ENCODE measurements around the gene SNCG.
"Not testable (repeated sequence)": the region's sequence is repeated elsewhere in the genome, so short reads cannot be mapped to it uniquely, and the experiment has no call there.

Gene SNCG

DNA sequence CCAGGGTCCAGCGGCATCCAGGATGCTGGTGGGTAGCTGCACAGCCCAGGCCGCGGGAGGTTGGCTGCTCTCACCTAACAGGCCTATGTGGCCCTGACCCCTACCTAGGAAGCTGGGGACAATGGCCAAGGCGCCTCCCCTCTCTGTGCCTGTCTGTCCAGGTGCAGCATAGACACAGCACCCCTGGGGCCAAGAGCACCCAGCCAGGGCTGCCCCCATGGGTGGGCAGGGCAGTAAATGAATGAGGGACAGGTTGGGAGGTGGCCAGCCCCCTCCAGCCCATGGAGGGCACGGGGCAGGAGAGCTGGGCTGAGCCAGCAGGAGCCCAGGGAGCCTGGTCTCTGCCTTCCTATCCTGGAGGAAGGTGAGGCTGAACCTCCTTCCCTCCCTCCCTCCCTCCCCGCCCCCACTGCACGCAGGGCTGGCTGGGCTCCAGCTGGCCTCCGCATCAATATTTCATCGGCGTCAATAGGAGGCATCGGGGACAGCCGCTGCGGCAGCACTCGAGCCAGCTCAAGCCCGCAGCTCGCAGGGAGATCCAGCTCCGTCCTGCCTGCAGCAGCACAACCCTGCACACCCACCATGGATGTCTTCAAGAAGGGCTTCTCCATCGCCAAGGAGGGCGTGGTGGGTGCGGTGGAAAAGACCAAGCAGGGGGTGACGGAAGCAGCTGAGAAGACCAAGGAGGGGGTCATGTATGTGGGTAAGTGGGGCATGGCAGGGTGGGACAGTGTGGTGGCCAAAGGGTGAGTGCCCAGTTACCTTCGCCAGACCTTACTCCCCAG is at the start of gene SNCG:
TSS of gene SNCG (plus strand) at position 484 of the 785 bp plus-strand sequence. CDS start at position 583, 99 bp downstream.
- no peak for DNase-seq (ENCODE audit: low read depth)

DNA sequence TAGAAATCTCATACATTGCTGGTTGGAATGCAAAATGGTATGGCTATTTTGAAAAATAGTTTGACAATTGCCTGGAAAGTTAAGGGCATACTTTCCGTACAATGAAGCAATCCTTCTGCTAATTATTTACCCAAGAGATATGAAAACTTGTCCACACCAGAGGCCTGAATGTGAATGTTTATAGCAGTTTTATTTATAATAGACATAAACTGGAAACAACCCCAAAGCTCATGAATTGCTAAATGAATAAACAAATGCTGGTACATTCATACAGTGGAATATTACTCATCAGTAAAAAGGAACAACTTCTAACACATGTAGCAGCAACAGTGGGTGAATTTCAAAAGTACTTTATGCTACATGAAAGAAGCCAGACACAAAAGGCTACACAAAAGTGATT is 43.7 kb upstream of the SNCG start:
- peak; percentile 9 for DNase-seq (ENCODE audit: low read depth)

GRCh38 chr10:86918022-86918471 is 40.4 kb upstream of the SNCG start:
- peak; percentile 54 for DNase-seq (ENCODE audit: low read depth)

DNA sequence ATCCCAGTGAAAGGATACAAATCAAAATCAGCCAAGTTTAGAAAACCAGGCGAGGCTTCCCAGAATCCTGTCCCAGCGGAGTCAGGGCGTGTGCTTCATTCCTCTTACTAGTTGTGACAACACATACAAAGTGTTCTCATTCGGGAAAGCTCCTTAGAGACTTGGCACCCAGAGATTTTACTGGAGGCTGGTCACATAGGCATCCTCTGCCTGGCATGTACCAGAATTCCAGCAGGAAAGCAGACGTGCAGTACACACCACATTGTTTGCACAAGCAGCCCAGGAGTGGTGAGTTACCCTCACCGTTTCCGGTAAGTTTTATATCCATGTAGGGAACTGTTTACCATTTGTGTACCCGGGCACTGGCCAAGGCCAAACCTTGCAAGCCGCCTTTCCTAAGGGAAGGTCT is 35.8 kb upstream of the SNCG start:
- DNase-seq (ENCODE audit: low read depth): no peak

- no peak for DNase-seq (ENCODE audit: low read depth)
Measured at GRCh38 chr10:86929468-86930380, 28.7 kb upstream of the SNCG start.

DNA sequence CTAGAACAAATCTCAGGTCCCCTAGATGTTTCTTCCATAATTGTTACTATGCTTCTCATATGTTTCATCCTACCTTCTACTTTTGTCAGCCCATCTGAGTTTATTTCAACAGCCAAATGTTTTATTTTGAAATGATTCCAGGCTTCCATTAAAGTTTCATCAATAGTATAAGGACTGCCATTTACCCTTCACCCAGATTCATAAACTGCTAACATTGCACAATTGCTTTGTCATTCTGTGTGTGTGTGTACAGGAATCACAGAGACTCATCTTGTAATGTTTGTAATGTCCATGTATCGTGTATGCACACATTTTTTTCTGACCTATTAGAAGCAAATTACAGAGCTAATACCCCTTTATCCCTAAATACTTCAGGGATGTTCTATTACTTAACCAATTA is 26.5 kb upstream of the SNCG start:
- DNase-seq (ENCODE audit: low read depth): peak; percentile 80

DNA sequence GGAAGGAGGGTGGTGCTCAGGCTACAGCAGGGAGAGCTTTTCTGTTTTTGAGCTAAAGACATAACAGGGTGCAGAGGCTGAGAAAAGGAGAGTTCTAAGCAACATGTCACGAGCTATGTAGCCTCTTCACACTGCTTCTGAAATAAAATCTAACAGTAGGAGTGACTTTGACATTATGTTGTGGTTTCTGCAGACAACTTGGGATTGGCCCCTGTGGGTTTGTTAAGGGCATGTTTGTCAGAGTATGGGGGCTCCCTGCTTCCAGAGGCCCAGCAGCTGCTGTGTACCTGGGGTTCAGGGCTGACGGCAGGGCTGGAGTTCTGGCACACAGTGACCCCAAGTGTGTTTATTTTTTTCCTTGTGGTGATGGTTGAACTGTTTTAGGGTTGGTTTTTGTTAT is 25.7 kb upstream of the SNCG start:
- DNase-seq (ENCODE audit: low read depth): no peak

GRCh38 chr10:86934162-86934711 is 24.2 kb upstream of the SNCG start:
- not testable (repeated sequence) for DNase-seq (ENCODE audit: low read depth)

DNA sequence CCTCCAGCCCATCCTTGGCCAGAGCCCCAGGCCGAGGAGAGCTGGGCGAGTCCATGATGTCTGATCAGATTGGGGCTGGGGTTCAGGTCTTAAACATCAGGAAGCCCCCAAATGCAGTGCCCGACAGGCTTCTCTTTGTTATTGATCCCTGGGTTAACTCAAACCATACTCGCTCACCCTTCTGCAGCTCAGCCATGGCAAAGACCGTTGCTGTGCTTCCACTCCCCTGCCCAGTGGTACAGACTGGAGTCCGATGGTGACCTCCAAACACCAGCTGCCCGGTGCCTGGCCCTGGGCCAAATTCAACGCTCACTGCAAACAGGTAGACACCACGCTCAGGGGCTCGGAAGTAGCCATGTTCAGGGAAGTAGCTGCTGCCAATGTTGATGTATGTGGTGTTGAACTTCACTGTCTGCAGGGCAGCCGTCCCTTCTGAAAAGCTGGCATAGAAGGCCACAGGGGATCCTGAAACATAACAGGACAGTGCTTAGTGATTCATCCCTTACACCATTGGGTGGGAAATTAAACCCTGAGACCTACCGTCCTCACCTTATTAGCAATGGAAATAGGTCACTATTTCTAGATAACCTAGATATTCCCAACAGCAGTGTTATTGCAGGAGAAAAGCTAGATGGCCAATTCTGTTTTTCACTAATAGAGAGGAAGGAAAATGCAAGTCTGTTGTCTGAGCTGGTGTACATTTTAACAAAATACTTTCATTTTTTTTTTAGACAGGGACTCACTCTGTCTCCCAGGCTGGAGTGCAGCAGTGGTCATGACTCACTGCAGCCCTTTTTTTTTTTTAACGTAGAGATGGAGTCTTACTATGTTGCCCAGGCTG is 21.5 kb upstream of the SNCG start:
- peak; percentile 34 for DNase-seq (ENCODE audit: low read depth)

DNA sequence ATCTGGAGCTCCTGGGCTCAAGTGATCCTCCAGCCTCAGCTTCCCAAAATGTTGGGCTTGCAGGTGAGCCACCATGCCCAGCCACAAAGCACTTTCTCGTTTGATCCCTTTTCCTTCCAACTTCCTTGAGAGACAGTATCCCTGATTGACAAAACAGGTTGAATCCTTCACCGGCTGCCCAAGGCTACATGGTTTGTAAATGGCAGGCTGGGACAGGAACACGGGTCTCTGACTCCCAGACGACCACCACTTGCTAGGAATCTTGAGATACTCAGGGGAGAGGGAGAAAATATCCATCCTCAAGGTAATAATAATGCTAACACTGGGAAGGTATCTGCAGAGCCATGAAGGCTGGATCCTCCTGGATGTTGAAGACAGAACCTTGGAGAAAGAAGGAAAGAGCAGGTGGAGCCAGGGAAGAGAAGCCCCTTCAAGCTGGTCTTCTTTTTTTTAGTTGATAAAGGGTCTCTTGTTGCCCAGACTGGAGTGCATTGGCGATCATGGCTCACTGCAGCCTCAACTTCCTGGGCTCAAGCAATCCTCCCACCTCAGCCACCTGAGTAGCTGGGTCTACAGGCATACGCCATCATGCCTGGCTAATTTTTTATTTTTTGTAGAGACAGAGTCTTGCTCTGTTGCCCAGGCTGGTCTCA is 20.8 kb upstream of the SNCG start:
- DNase-seq (ENCODE audit: low read depth): no peak

DNA sequence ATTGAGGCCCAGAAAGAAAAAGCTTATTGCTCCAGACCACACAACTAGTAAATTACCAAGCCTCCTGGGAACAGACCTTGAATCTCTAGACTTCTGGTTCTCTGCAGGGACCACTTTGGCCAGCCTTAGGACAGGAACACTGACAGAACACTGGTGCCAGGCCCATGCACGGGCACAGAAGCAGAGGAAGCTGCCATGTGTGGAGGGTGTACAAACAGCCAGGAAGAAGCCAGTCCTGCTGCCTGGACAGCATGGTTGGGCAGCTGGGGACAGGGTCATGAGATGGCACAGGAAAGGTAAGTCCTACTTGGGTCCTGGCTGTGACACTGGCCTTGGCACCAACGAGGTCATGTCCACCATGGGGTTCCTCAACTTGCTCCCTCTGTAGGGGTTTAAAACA is 20.1 kb upstream of the SNCG start:
- no peak for DNase-seq (ENCODE audit: low read depth)

- not testable (repeated sequence) for DNase-seq (ENCODE audit: low read depth)
Measured at GRCh38 chr10:86940076-86940475, 18.3 kb upstream of the SNCG start.

- DNase-seq (ENCODE audit: low read depth): no peak
Measured at GRCh38 chr10:86940677-86941076, 17.7 kb upstream of the SNCG start.

- no peak for DNase-seq (ENCODE audit: low read depth)
Measured at GRCh38 chr10:86941426-86941825, 17.0 kb upstream of the SNCG start.

DNA sequence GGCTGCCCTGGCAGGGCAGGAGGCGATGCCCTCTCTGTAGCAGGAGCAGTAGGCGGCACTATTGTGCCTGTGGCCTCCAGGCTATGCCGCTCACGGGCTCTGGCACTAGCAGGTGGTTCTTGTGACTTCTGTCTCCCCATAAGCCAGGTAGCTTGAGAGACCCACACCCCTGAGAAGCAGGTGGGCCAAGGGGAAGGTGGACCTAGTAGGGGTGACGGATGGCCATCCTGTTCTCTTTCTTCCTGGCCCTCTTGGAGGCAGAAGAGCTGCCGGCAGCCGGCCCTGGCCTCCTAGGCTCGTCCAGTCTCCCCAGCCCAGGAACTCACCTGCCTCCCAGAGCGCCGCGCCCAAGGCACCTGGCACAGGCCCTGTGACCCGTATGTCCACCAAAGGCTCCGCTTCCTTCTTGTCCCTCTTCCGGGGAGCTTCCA is 16.4 kb upstream of the SNCG start:
- DNase-seq (ENCODE audit: low read depth): no peak

GRCh38 chr10:86942441-86943315 is 15.7 kb upstream of the SNCG start:
- no peak for DNase-seq (ENCODE audit: low read depth)

- no peak for DNase-seq (ENCODE audit: low read depth)
Measured at GRCh38 chr10:86943316-86944030, 14.9 kb upstream of the SNCG start.

DNA sequence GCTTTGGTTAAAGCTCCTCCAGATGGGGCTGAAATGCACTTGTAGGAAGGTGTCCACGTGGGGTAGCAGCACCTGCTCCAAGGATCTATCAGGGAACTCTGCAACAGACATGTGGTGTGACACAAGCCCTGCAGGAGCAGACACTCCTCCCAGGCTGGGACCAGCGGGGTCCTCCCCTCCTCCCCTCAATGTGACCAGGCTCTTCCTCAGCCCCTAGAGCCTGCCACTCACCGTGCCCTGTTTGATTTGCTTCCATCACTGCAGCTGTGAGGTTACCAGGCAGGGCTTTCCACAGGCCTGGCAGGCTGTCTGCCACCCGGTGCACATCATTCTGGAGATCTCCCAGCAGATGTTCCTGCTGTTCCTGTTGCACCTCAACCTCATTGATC is 14.4 kb upstream of the SNCG start:
- DNase-seq (ENCODE audit: low read depth): no peak

- peak; percentile 82 for DNase-seq (ENCODE audit: low read depth)
Measured at GRCh38 chr10:86944471-86944870, 13.9 kb upstream of the SNCG start.

DNA sequence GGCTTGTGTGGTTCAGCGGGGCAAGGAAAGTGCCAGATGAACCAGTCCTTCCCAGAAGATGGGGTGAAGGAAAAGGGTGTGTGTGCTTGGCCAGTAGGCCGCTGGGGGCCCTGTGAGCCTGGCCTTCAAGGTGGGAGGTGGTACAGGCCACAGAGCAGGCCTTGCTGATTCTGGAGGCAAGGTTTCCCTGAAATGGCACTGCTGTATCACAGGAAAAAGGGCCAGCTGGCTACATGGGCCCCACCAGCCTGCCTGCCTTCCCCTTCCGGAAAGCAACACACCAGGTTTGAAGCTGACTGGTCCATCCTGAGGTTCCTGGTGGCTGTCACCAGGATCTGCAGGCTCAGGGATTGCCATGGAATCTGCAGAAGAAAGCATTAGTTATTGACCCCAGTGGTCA is 13.5 kb upstream of the SNCG start:
- no peak for DNase-seq (ENCODE audit: low read depth)

Measured in amniotic epithelial cell (primary cell).